Neural progenitor cell (in vitro differentiated cells): Measurements from ENCODE around the gene HSPA12A. TPM values are rescaled to one million over a fixed set of nuclear protein-coding genes. Genes with fewer than 3 reads are reported as not detected.

Experiments
- DNase-seq: peaks from one replicate; pipeline ENCODE4 v3.0.0-alpha.2; 2016; ENCODE audit warnings: low spot score
- H2AFZ ChIP-seq: fragments of 200-600 bp; sonication (generic); replicated peaks from 2 replicates; pipeline ENCODE4 v1.6.1; 2016; ENCODE audit warnings: antibody characterized with exemption
- H3F3A ChIP-seq: fragments of 200-600 bp; sonication (generic); 2 replicates; pipeline ENCODE4 v1.6.1; 2016; ENCODE audit warnings: antibody characterized with exemption, low read depth
- H3K27ac ChIP-seq: fragments of 200-600 bp; sonication (generic); 2 replicates; pipeline ENCODE4 v1.5.1; 2016; ENCODE audit warnings: mild to moderate bottlenecking
- H3K27me3 ChIP-seq: fragments of 200-600 bp; sonication (generic); 2 replicates; pipeline ENCODE4 v1.6.1; 2016; ENCODE audit warnings: mild to moderate bottlenecking, moderate library complexity
- H3K36me3 ChIP-seq: fragments of 200-600 bp; sonication (generic); 2 replicates; pipeline ENCODE4 v1.5.1; 2016
- H3K4me1 ChIP-seq: fragments of 200-600 bp; sonication (generic); 2 replicates; pipeline ENCODE4 v1.6.1; 2016; ENCODE audit warnings: mixed run types
- H3K4me2 ChIP-seq: fragments of 200-600 bp; sonication (generic); 2 replicates; pipeline ENCODE4 v1.6.1; 2016
- H3K4me3 ChIP-seq: fragments of 200-600 bp; sonication (generic); 2 replicates; pipeline ENCODE4 v1.5.1; 2016
- H3K79me2 ChIP-seq: fragments of 200-600 bp; sonication (generic); 2 replicates; pipeline ENCODE4 v1.6.1; 2016; ENCODE audit warnings: low read depth
- H3K9ac ChIP-seq: fragments of 200-600 bp; sonication (generic); 2 replicates; pipeline ENCODE4 v1.6.1; 2016
- H3K9me3 ChIP-seq: fragments of 200-600 bp; sonication (generic); 2 replicates; pipeline ENCODE4 v1.5.1; 2016; ENCODE audit warnings: low read depth
- H4K20me1 ChIP-seq: fragments of 200-600 bp; sonication (generic); 2 replicates; pipeline ENCODE4 v1.6.1; 2016; ENCODE audit warnings: low read depth
- H3K27ac Mint-ChIP-seq: 3 replicates; pipeline ENCODE4 v1.8.0; 2021; ENCODE audit warnings: mixed read lengths
- H3K27me3 Mint-ChIP-seq: 2 replicates; pipeline ENCODE4 v1.8.0; 2022; ENCODE audit warnings: low read depth, mild to moderate bottlenecking, inconsistent platforms, moderate library complexity, mixed read lengths; ENCODE audit not compliant: insufficient read depth
- H3K36me3 Mint-ChIP-seq: 3 replicates; pipeline ENCODE4 v1.8.0; 2021; ENCODE audit warnings: mixed read lengths
- H3K4me1 Mint-ChIP-seq: 3 replicates; pipeline ENCODE4 v1.8.0; 2021; ENCODE audit warnings: mixed read lengths
- H3K4me3 Mint-ChIP-seq: 3 replicates; pipeline ENCODE4 v1.8.0; 2021; ENCODE audit warnings: mild to moderate bottlenecking, moderate library complexity, mixed read lengths
- H3K9me3 Mint-ChIP-seq: 3 replicates; pipeline ENCODE4 v1.8.0; 2020; ENCODE audit warnings: mixed read lengths
- EZH2 ChIP-seq: fragments of 200-600 bp; sonication (generic); IDR thresholded peaks from 2 replicates; pipeline ENCODE4 v1.6.1; 2017; ENCODE audit warnings: antibody characterized with exemption, mild to moderate bottlenecking, moderate library complexity
- EZH2phosphoT487 ChIP-seq: fragments of 200-600 bp; sonication (generic); IDR thresholded peaks from 2 replicates; pipeline ENCODE4 v1.6.1; 2017; ENCODE audit warnings: antibody characterized with exemption
- total RNA-seq: library from RNA; depleted of rRNA; stranded (reverse); fragments of >200 nt; gene quantifications from 2 replicates; pipeline ENCODE4 v1.2.3, GENCODE V29; 2015; ENCODE audit warnings: low replicate concordance
- TF ChIP-seq, protein P1 (sequence below): fragments of 200-600 bp; sonication (generic); IDR thresholded peaks from 2 replicates; pipeline ENCODE4 v1.5.1; 2017; ENCODE audit warnings: antibody characterized with exemption, mild to moderate bottlenecking

The HSPA12A gene
- total RNA-seq, 1 donor from 2014 or later: 5.6 TPM

DNA sequence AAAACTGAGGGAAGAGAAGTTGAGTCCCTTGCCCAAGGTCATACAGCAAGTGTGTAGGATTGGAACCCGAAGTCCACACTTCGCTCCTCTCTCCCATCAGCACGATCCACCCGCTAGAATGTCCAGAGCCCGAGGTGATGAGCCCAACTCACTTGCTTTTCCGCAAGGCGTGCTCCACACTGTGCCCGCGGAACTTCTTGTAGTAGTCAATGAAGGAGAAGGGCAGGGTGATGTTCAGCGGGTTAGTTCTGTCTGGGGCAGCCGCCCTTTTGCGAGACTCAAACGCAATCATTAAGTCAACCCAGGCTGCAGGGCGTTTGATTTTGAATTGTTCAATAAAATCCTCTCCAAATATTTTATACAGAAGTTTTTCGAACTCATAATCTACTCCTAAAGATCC is 63.0 kb downstream of the HSPA12A start:
- peaks cover 1% of the 10 kb centered on the region for H3K36me3 Mint-ChIP-seq
- Histone ChIP-seq H2AFZ (no peak overlapping the region), H3K9ac (no peak overlapping the region), H3K4me2 (no peak overlapping the region), H3F3A (no peaks in the 10 kb centered on the region), H3K4me1 (no peaks in the 10 kb centered on the region), H3K9me3 (no peaks in the 10 kb centered on the region), H3K27ac (no peak overlapping the region), H4K20me1 (no peaks in the 10 kb centered on the region), H3K27me3 (no peaks in the 10 kb centered on the region), H3K4me3 (no peak overlapping the region), H3K36me3 (no peaks in the 10 kb centered on the region), H3K79me2 (no peaks in the 10 kb centered on the region)
- peaks cover 4% of the 10 kb centered on the region for H3K27me3 Mint-ChIP-seq
- no peak overlapping the region for H3K4me3 Mint-ChIP-seq
- H3K9me3 Mint-ChIP-seq: no peaks in the 10 kb centered on the region
- no peaks in the 10 kb centered on the region for H3K4me1 Mint-ChIP-seq
- DNase-seq: no peak
- no peak overlapping the region for H3K27ac Mint-ChIP-seq
- TF ChIP-seq EZH2phosphoT487: no peak
- TF ChIP-seq EZH2: no peak
- TF ChIP-seq, protein P1, sequence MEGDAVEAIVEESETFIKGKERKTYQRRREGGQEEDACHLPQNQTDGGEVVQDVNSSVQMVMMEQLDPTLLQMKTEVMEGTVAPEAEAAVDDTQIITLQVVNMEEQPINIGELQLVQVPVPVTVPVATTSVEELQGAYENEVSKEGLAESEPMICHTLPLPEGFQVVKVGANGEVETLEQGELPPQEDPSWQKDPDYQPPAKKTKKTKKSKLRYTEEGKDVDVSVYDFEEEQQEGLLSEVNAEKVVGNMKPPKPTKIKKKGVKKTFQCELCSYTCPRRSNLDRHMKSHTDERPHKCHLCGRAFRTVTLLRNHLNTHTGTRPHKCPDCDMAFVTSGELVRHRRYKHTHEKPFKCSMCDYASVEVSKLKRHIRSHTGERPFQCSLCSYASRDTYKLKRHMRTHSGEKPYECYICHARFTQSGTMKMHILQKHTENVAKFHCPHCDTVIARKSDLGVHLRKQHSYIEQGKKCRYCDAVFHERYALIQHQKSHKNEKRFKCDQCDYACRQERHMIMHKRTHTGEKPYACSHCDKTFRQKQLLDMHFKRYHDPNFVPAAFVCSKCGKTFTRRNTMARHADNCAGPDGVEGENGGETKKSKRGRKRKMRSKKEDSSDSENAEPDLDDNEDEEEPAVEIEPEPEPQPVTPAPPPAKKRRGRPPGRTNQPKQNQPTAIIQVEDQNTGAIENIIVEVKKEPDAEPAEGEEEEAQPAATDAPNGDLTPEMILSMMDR: no peak

DNA sequence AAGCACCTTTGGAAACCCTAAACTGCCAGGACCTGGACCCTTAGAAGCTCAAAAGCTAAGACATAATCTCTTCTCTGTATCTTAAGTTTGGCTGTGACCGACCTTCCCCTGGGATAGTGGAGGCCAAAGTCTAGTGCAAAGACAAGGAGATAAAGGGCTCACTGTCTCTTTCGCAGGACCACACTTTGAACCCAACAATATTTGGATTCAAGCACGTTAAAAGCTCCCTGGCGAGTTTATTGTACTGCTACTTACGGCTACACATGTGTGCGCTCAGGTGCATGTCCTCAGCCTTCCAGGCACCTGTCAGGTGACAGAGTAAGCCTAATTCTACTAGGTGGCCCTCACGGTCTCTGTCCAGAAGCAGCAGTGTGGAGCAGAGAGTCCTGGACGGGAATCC is 65.7 kb downstream of the HSPA12A start:
- H3K79me2 ChIP-seq: no peaks in the 10 kb centered on the region
- H3K4me1 ChIP-seq: no peaks in the 10 kb centered on the region
- H3K4me3 ChIP-seq: no peak overlapping the region
- no peak overlapping the region for H3K9ac ChIP-seq
- no peak overlapping the region for H3K27ac ChIP-seq
- H2AFZ ChIP-seq: no peak overlapping the region
- H3K4me2 ChIP-seq: no peak overlapping the region
- DNase-seq: no peak
- H3F3A ChIP-seq: no peaks in the 10 kb centered on the region
- no peaks in the 10 kb centered on the region for H3K9me3 Mint-ChIP-seq
- no peaks in the 10 kb centered on the region for H3K9me3 ChIP-seq
- H3K36me3 Mint-ChIP-seq: peaks cover 1% of the 10 kb centered on the region
- no peaks in the 10 kb centered on the region for H4K20me1 ChIP-seq
- H3K27me3 Mint-ChIP-seq: peaks cover 2% of the 10 kb centered on the region
- H3K36me3 ChIP-seq: no peaks in the 10 kb centered on the region
- no peak overlapping the region for H3K4me3 Mint-ChIP-seq
- no peak overlapping the region for H3K27ac Mint-ChIP-seq
- TF ChIP-seq, protein P1: no peak
- TF ChIP-seq EZH2: no peak
- no peak for TF ChIP-seq EZH2phosphoT487
- H3K27me3 ChIP-seq: no peaks in the 10 kb centered on the region
- H3K4me1 Mint-ChIP-seq: peaks cover 2% of the 10 kb centered on the region

DNA sequence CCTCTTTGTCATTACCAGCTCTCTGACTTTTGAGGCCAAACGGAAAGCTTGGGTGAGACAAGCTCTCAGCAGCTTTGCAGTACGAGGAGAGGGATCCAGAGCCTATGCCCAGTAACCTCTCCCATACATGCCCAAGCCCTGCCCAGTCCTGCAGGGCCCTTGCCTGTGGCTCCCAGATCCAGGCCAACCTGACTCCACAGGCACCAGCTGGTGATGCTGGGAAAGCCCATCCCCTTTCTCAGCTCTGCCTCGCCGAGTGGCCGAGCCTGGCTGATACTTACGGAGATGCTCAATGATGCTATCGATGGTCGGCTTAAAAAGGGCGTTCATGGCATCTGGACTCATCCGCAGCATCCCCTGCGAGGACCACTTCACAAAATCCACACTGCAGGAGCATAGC is 66.2 kb downstream of the HSPA12A start:
- H3K27me3 Mint-ChIP-seq: peaks cover 2% of the 10 kb centered on the region
- Histone ChIP-seq H3K9ac (no peak overlapping the region), H4K20me1 (no peaks in the 10 kb centered on the region), H3K27ac (no peak overlapping the region), H3K79me2 (no peaks in the 10 kb centered on the region), H2AFZ (no peak overlapping the region), H3F3A (no peaks in the 10 kb centered on the region), H3K27me3 (no peaks in the 10 kb centered on the region), H3K4me3 (no peak overlapping the region), H3K36me3 (no peaks in the 10 kb centered on the region), H3K4me2 (no peak overlapping the region), H3K4me1 (no peaks in the 10 kb centered on the region), H3K9me3 (no peaks in the 10 kb centered on the region)
- no peak overlapping the region for H3K27ac Mint-ChIP-seq
- TF ChIP-seq, protein P1: no peak
- TF ChIP-seq EZH2phosphoT487: no peak
- no peak for TF ChIP-seq EZH2
- no peaks in the 10 kb centered on the region for H3K9me3 Mint-ChIP-seq
- no peak overlapping the region for H3K4me3 Mint-ChIP-seq
- DNase-seq: no peak
- peaks cover 1% of the 10 kb centered on the region for H3K36me3 Mint-ChIP-seq
- peaks cover 6% of the 10 kb centered on the region for H3K4me1 Mint-ChIP-seq
